GM18868 (cell line): Measurements from ENCODE around the gene SLC35E4.

Experiments
- ATAC-seq: cut with Tn5 transposase; IDR thresholded peaks from one replicate; pipeline ENCODE4 v1.9.1; 2021; ENCODE audit warnings: mild to moderate bottlenecking, moderate library complexity; ENCODE audit not compliant: unreplicated experiment

SLC35E4 gene

GRCh38 chr22:30687358-30687757, 51.8 kb downstream of the SLC35E4 start:
- no peak for ATAC-seq

- no peak for ATAC-seq
Measured at GRCh38 chr22:30689622-30690021, 54.0 kb downstream of the SLC35E4 start.

GRCh38 chr22:30691204-30691603, 55.6 kb downstream of the SLC35E4 start:
- ATAC-seq, result no peak

DNA sequence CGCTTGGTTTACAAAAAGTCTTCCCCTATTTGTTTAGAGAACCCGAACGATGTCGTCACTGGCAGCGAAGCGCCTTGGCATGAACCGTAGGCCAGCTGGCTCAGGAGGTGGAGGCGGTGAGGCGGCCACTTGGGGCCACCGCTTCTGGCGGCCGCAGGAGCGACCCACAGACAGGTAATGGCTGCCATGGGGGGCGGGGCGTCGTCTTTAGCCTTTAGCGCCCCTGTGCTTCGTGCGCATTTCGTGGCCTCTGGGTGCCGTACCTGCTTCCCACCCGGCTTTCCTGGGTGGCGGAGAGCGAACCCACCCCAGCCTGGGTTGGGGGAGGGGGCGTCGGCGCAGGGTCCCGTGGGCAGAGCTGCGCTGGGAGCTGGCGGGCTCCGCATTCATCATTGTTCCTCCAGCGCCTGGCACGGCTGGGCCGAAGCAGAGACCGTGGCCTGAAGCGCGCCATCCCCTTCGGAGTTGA, 58.6 kb downstream of the SLC35E4 start:
- ATAC-seq, result no peak

GRCh38 chr22:30694640-30695350, 59.2 kb downstream of the SLC35E4 start, which contains the start of gene OSBP2:
TSS of gene OSBP2 (plus strand) at chr22:30694874. CDS start at chr22:30694910, 36 bp downstream.
- no peak for ATAC-seq

DNA sequence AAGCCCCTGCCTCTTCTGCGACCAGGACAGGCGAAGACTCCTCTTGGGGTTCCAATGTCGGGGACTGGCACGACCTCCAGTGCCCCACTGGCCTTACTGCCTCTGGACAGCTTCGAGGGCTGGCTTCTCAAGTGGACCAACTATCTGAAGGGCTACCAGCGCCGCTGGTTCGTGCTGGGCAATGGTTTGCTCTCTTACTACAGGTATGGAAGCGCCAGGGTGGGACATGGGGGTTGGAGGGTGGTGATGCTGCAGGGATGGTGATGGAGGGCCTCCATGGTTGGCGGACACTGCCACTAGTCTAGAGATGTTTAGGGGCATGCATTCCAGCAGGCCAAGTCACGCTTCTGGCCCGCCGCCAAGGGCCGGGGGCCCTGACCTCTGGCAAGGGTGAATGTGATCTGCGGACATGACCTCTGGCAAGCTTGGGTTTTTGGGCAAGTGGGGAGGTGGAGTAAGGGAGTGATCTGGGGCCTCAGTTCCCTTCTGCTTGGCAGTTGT, 59.8 kb downstream of the SLC35E4 start:
- ATAC-seq, result no peak

DNA sequence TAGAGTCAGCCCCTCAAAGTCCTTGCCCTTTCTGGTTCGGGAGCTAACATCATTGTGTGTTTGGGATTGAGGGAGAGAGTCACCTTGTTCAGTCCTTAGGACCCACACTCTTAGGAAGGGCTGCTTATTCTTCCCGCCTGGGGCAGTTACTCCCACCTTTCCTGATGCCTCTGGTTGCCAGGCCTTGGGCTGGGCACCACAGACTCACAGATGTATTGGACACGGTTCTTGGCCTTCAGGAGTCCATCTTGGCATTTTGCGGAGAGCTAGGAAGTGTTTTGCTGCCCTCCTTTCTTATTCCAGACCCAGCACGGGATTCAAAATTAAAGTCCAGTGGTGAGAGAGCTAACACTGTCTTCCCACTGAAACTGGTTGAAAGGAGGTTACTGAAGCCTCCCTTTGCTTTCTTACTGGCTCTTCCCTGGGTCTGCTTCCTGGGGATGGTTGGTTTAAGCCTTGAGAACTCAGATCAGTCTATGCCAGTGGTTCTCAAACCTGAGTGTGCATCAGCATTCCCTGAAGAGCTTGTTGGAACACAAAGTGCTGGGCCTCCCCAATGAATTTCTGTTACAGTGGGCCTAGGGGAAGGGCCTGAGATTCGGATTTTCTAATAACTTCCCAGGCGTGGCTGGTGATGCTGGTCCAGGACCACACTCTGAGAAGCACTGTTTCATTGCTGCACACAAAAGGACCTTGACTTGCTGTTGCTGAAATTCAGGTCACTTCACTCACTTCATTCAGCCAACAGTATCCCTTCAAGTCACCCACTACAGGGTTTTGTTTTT, 60.5 kb downstream of the SLC35E4 start:
- no peak for ATAC-seq
